HG02571 (cell line): ENCODE measurements around the gene FYN.
A peak's percentile ranks its signal among the peaks of the same experiment; 100 is the strongest.

Experiments used
- ATAC-seq: cut with Tn5 transposase; IDR thresholded peaks from one replicate; pipeline ENCODE4 v1.9.1; 2021; ENCODE audit warnings: mild to moderate bottlenecking, moderate library complexity; ENCODE audit not compliant: unreplicated experiment

FYN gene

DNA sequence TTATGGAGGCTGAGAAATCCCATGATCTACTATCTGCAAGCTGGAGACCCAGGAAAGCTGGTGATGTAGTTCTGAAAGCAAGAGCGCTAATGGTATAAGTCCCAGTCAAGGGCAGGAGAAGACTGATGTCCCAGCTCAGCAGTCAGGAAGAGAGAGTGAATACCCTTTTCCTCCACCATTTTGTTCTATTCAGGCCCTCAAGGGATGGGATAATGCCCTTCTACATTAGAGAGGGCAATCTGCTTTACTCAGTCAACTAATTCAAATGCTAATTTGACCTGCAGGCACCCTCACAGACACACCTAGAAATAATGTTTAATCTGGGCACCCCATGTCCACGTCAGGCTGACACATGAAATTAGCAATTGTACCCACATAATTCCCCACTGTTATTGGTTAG lies 10.8 kb upstream of the FYN start:
- ATAC-seq, result no peak

DNA sequence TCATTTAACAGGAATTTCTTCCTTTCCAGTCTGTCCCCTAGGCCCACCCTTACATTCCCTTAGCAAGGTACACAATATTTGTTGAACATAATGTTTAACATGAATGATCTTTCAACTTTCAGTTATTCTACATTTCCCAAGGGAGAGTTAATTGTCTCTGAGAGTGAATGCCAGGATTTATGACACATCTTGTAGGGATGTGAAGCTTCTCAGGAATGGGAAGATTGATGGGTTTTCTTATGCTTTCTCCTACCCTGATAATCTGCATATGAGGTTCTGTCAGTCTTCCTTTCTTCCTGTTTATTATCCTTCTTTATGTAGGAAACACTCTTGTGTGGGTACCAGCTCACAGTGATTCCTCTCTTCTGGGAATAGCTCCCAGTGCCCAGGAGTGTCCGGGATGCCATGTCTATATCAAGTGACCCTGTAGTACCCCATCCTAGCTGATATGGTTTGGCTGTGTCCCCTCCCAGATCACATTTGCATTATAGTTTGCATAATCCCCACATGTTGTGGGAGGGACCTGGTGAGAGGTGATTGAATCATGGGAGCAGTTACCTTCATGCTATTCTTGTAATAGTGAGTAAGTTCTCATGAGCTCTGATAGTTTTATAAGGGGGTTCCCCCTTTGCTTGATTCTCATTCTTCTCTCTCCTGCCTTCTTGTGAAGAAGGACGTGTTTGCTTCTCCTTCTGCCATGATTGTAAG lies 7.1 kb upstream of the FYN start:
- ATAC-seq, result no peak

GRCh38 chr6:111875741-111876140 lies 2.5 kb upstream of the FYN start:
- ATAC-seq, result no peak

GRCh38 chr6:111874025-111874415 lies 768 bp upstream of the FYN start:
- ATAC-seq, result no peak

DNA sequence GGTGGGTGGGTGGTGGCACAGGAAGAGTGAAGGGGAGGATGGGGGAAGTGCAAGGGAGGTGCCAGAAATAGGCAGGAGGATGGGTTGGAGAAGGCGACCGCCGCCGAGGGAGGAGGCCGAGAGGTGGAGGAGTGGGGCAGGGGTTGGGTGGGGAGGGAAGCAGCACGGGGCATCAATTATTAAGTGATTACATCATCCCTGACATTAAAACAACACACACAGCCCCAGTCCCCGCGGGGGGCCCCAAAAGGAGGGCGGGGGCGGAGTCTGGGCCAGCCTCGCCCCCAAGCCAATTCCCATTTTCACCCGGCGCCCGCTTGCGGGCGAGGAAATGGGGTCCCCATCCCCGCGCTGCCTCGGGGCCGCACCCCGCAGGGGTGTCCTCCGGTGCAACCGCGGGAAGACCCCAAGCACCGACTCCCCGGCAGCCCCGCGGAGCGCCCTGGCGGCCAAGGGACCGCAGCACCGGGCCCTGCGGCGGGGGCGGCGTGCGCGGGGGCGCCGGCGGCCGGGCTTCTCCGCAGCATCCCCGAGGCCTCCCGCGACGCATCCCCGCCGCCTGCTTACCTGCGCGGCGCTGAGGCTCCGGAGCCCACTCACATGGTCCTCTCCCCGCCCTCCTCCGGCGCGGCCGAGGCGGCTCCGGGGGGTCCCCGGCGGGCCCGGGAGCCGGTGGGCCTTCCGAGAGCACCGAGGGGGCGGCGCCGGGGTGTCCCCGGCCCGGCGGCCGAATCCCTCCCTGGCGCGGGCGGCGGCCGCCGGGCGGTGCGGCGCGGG lies 663 bp downstream of the FYN start:
- ATAC-seq, result peak; percentile 10

GRCh38 chr6:111871725-111872400 lies 1.4 kb downstream of the FYN start:
- ATAC-seq, result no peak

DNA sequence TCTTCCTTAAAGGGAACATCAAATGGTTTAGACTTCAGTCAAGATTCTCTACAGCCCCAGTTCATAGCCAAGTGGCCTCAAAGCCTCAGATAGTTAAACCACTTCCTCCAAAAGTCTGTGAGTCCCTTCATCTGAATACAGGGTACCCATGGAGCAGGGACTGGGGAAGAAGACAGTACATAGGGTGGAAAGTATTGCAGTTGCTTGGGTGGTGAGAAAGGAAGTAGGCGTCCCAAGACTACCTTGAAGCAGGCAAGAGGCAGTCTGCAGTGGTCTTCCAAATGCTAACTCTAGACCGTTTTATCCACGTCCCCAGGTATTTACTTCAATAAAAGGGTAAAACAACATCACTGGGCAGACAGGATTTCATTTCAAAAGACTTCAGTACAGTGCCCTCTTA lies 2.0 kb downstream of the FYN start:
- ATAC-seq, result no peak

- no peak for ATAC-seq
These were observed 2.5 kb downstream of the FYN start for GRCh38 chr6:111870742-111871064.

DNA sequence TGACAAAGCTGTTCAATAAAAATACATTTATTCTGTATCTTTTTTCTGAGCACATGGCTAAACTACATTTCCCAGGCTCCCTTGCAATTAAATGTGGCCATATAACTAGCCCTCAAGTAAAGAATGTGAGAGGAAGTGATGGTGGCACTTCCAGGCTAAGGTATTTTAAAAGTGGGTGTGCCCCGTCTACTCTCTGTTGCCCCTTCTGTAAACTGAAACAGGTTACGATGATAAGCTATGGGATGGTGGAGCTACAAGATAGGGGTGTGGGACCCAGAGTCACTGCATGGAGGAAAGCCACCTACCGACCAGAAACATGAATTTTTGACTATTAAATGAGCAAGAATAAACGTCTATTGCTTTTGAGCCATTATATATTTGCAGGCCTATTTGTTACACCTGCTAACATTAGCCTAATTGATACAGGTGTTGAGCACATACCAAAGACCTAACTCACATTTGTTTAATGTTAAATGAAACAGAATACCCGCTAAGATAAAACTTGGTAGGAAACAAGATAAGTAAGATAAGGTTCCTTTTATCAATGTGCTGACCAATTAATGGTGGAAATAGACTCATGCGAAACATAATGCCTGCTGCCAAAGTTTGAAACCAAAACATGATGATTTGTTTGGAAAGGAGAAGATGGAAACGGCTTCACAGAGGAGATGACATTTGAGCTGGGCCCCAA lies 3.1 kb downstream of the FYN start:
- no peak for ATAC-seq

DNA sequence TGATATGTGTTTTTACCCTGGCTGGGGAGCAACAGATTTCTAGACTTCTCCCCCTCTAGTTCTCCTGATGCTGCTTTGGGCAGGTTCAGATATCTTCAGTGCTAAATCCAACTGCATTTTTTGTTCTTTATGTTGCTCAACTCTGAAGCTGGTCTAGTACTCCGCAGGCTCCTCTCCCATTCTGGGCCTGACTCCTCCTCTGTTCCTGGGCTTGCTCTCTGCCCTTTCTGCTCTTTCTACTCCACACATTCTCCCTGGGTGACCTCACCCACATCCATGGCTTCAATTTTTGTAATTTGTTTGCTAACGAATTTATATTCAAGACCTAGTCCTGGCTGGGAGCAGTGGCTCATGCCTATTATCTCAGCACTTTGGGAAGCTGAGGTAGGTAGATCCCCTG lies 6.4 kb downstream of the FYN start:
- no peak for ATAC-seq

DNA sequence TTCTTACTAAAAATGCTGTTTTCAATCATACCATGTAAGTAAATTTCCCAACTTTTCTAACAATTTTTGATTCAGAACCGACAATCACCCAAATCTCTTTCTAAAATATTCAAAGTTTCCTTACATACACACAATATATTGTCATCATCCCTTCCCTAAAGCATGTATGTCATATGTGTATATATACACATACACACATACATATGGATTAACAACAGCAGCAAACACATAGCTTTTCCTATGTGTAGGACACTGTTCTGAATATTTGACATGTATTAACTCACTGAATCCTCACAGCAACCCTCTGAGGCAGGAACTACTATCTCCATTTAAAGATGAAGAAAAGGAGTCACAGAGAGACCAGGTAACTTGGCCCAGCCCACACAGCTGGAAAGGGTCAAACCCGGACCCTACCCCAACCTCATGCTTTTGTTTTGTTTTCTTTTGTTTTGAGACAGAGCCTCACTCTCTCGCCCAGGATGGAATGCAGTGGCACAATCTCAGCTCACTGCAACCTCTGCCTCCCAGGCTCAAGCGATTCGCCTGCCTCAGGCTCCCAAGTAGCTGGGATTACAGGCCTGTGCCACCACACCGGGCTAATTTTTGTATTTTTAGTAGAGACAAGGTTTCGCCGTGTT lies 7.2 kb downstream of the FYN start:
- ATAC-seq, result no peak

- no peak for ATAC-seq
These were observed 8.1 kb downstream of the FYN start for GRCh38 chr6:111865049-111865585.

- no peak for ATAC-seq
These were observed 8.9 kb downstream of the FYN start for GRCh38 chr6:111864138-111865048.

DNA sequence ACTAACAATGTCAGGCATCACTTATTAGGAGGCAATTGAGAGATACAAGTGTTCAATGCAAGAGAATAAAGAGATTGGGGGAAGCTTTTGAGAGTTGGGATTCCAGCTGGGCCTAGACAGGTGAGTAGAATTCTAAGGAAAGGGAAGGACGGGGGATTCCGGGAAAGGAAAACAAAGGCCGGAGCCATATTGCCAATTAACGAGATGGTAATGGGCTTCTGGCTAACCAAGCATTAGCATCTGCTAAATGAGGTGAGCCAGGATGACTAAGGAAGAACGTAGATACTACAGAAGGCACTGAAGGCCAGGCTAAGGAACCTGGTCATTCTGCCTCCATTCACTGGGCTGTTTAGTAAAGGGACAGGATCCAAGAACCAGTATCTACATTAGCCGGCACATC lies 10.5 kb downstream of the FYN start:
- ATAC-seq, result no peak

DNA sequence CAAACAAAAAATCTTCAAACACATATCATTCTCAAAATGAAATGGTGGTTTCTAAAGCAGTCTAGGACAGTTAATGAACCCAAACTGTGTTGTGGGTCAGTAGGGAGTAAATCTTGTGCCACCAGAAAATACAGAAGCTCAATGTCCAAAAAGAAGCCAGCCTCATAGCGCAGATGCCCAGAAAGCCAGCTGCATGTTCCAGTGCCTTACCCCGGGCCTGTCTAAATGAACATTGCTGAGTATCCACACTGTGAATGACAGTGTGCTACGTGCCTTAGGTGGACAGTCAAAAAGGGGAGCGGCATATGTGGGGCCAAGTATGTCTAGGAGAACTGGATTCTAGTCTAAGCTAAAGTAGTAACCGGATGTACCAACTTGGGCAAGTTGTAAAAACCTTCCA lies 10.9 kb downstream of the FYN start:
- no peak for ATAC-seq

GRCh38 chr6:111861431-111861885 lies 11.8 kb downstream of the FYN start:
- no peak for ATAC-seq

DNA sequence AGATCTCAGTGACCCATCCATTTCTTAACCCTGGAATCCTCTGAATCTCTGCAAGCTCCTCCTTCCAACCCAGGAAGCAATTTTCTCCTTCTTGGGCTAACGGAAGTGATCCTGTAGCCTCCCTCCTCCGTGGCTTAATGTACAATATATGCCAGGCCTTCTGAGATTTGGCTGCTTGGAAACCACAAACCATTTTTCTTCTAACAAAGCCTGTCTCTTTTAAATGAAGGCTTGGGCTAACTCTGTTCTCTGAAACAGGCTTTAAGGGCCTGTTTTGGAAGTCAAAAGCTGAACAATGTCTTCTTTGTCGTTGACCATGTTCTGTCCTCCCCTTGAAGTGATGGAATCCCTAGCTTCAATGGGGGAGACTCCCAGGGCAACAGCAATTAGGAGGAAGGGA lies 14.9 kb downstream of the FYN start:
- no peak for ATAC-seq

- no peak for ATAC-seq
These were observed 15.4 kb downstream of the FYN start for GRCh38 chr6:111857674-111858337.

GRCh38 chr6:111855753-111856152 lies 17.5 kb downstream of the FYN start:
- no peak for ATAC-seq
